Measurements from ENCODE around the gene TIMM29. TPM values are rescaled to one million over a fixed set of nuclear protein-coding genes. Genes with fewer than 3 reads are reported as not detected.

TIMM29 gene
- 37.5 and 42.1 TPM in 2 replicates for total RNA-seq

- H3K4me3 ChIP-seq (ENCODE audit: low read depth, low read length), result peak within 1 kb of the TSS; percentile 95
- no peak for TF ChIP-seq CTCF (IDR thresholded peaks at IDR 0.05; ENCODE audit: insufficient read depth, low read length, severe bottlenecking)
- peaks cover 12% of the 10 kb centered on the region for H3K36me3 ChIP-seq (ENCODE audit: control insufficient read depth, insufficient read depth, low read length)
- DNase-seq (ENCODE audit: low read depth) (peak; percentile 94), FAIRE-seq (no peak)
- H3K27me3 ChIP-seq (ENCODE audit: control insufficient read depth, insufficient read depth, low read length), result no peaks in the 10 kb centered on the region
Measured at GRCh38 chr19:10928563-10929401, at the start of gene TIMM29, which contains the start of gene YIPF2. Gene TIMM29, plus strand, starts transcription at chr19:10928811. Its CDS starts 12 bp downstream, at chr19:10928823. Gene YIPF2, minus strand, starts transcription at chr19:10928639. Its CDS starts 229 bp downstream, at chr19:10928410.

- TF ChIP-seq CTCF (IDR thresholded peaks at IDR 0.05; ENCODE audit: insufficient read depth, low read length, severe bottlenecking), result no peak
- FAIRE-seq (no peak), DNase-seq (ENCODE audit: low read depth) (no peak)
Measured at GRCh38 chr19:10881403-10882107, 47.1 kb upstream of the TIMM29 start.

GRCh38 chr19:10882108-10882457 lies 46.5 kb upstream of the TIMM29 start:
- no peak overlapping the region for H3K4me3 ChIP-seq (ENCODE audit: low read depth, low read length)
- FAIRE-seq (no peak), DNase-seq (ENCODE audit: low read depth) (no peak)
- no peaks in the 10 kb centered on the region for H3K27me3 ChIP-seq (ENCODE audit: control insufficient read depth, insufficient read depth, low read length)
- TF ChIP-seq CTCF (IDR thresholded peaks at IDR 0.05; ENCODE audit: insufficient read depth, low read length, severe bottlenecking), result no peak
- H3K36me3 ChIP-seq (ENCODE audit: control insufficient read depth, insufficient read depth, low read length), result peaks cover 5% of the 10 kb centered on the region

More at GRCh38 chr19:10881403-10882107, 47.1 kb upstream of the TIMM29 start:
- Histone ChIP-seq H3K27me3 (ENCODE audit: control insufficient read depth, insufficient read depth, low read length) (no peaks in the 10 kb centered on the region), H3K4me3 (ENCODE audit: low read depth, low read length) (no peak overlapping the region), H3K36me3 (ENCODE audit: control insufficient read depth, insufficient read depth, low read length) (peaks cover 5% of the 10 kb centered on the region)

DNA sequence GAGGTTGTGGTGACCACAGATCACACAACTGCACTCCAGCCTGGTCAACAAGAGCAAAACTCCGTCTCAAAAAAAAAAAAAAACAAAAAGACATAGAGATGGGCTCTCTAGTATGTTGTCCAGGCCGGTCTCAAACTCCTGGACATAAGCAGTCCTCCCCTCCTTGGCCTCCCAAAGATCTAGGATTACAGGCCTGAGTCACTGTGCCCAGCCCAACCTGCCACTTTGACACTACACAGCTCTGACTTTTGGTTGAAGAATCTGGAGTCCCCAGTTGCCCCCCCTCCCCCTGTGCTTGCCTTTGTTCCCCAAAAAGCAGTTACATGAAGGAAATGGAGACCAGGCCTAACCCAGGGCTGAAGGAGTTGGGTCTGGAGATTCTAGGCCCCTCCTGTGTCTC lies 44.3 kb upstream of the TIMM29 start:
- DNase-seq (ENCODE audit: low read depth), result peak; percentile 47
- H3K4me3 ChIP-seq (ENCODE audit: low read depth, low read length), result no peak overlapping the region
- no peak for FAIRE-seq
- TF ChIP-seq CTCF (IDR thresholded peaks at IDR 0.05; ENCODE audit: insufficient read depth, low read length, severe bottlenecking), result no peak
- no peaks in the 10 kb centered on the region for H3K27me3 ChIP-seq (ENCODE audit: control insufficient read depth, insufficient read depth, low read length)
- peaks cover 5% of the 10 kb centered on the region for H3K36me3 ChIP-seq (ENCODE audit: control insufficient read depth, insufficient read depth, low read length)

DNA sequence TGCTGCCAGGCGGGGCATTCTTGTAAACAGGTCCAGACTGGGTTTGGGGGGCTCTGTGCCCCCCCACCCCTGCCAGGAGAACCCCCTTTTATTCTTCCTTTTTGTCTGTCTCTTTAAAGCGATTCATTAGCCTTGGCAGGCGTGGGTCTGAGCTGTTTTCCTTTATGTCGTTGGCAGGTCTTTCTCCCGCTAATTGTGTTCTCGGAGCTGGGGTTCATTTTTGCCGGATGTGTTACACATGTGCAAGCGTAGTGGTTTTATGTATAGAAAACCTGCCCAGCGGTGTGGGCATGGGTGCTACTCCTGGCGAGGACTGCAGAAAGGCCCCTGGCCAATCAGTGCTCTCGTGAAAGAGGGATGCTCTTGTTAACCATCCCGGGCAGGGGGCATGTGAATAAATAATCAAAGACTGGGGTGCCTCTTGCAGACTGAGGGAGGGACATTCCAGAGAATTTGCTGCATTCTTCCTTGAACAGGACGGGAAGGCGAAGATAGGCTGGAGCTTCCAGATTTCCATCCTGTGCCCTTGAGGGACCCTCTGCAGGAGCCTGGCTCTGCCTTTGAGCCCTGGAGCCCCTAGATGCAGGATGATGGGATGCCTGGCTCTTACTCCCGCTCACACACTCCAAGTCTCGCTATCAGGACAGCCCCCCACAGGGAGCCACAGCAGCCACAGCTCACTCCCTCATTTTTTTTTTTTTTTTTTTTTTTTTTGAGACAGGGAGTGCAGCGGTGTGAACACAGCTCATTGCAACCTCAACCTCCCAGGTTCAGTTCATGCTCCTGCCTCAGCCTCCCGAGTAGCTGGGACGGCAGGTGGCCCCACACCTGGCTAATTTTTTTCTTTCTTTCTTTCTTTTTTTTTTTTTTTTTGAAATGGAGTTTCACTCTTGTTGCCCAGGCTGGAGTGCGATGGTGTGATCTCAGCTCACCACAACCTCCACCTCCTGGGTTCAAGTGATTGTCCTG lies 43.1 kb upstream of the TIMM29 start:
- no peak for FAIRE-seq
- H3K27me3 ChIP-seq (ENCODE audit: control insufficient read depth, insufficient read depth, low read length), result no peaks in the 10 kb centered on the region
- H3K4me3 ChIP-seq (ENCODE audit: low read depth, low read length), result no peak overlapping the region
- no peak for DNase-seq (ENCODE audit: low read depth)
- H3K36me3 ChIP-seq (ENCODE audit: control insufficient read depth, insufficient read depth, low read length), result peaks cover 3% of the 10 kb centered on the region
- TF ChIP-seq CTCF (IDR thresholded peaks at IDR 0.05; ENCODE audit: insufficient read depth, low read length, severe bottlenecking), result no peak
